Measurements from ENCODE around the gene AVEN. TPM values are rescaled to one million over a fixed set of nuclear protein-coding genes. Genes with fewer than 3 reads are reported as not detected.

The AVEN gene
- total RNA-seq, 6 experiments from 2014 or later: 8.2 to 10.2 (median 9.4) TPM

- Histone ChIP-seq H3K36me3 (no peaks in the 10 kb centered on the region), H3K9me3 (no peaks in the 10 kb centered on the region), H3K27me3 (no peaks in the 10 kb centered on the region), H3K4me1 (no peaks in the 10 kb centered on the region), H3K27ac (no peak within 1 kb of the TSS), H3K4me3 (no peak within 1 kb of the TSS)
- DNase-seq (no peak), ATAC-seq (no peak)
- 74% methylated on average over 6 of the region's 6 CpGs for WGBS (ENCODE audit: insufficient coverage, low coverage, low lambda C conversion rate, missing lambda C conversion rate)
- intact Hi-C loops (cut with DNase I): loop anchor here in 1 of 2 donors (10.0 kb wide), 1 partner anchor 223 kb away; no protein-coding TSS in a partner anchor
- TF ChIP-seq, protein P1, sequence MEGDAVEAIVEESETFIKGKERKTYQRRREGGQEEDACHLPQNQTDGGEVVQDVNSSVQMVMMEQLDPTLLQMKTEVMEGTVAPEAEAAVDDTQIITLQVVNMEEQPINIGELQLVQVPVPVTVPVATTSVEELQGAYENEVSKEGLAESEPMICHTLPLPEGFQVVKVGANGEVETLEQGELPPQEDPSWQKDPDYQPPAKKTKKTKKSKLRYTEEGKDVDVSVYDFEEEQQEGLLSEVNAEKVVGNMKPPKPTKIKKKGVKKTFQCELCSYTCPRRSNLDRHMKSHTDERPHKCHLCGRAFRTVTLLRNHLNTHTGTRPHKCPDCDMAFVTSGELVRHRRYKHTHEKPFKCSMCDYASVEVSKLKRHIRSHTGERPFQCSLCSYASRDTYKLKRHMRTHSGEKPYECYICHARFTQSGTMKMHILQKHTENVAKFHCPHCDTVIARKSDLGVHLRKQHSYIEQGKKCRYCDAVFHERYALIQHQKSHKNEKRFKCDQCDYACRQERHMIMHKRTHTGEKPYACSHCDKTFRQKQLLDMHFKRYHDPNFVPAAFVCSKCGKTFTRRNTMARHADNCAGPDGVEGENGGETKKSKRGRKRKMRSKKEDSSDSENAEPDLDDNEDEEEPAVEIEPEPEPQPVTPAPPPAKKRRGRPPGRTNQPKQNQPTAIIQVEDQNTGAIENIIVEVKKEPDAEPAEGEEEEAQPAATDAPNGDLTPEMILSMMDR (IDR thresholded peaks at IDR 0.05): no peak
- no peak for TF ChIP-seq POLR2A (IDR thresholded peaks at IDR 0.05)
Measured at GRCh38 chr15:33968224-33968623, 70.8 kb downstream of the AVEN start, which contains the start of gene CHRM5. Gene CHRM5 (plus strand): TSS chr15:33968497. CDS start chr15:34062718, 94,221 bp downstream.

DNA sequence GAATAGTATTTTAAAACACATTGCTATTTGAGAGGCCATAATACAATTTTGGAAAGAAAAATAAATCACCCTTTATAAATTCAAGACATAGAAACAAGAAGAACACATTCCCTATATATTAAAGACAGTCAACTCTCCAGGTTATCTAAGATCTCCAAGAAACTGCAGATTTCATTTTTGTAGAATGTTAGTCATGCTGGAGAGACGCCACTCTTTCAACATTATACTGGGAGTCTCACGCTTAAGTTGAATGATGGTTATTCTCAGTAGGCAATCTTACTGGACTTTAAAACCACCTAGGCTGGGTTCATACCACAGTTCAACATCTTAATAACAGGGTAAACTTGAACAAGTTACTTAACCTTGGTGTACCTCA is 74.4 kb downstream of the AVEN start:
- Histone ChIP-seq H3K27me3 (no peaks in the 10 kb centered on the region), H3K9me3 (no peaks in the 10 kb centered on the region), H3K36me3 (no peaks in the 10 kb centered on the region), H3K4me3 (no peak overlapping the region), H3K4me1 (no peaks in the 10 kb centered on the region), H3K27ac (no peak overlapping the region)
- intact Hi-C loops (cut with DNase I): loop anchor here in 1 of 2 donors (10.0 kb wide), 1 partner anchor 220 kb away; no protein-coding TSS in a partner anchor
- WGBS (ENCODE audit: insufficient coverage, low coverage, low lambda C conversion rate, missing lambda C conversion rate): 94% methylated on average over 2 of the region's 2 CpGs
- no peak for ATAC-seq
- TF ChIP-seq, protein P1 (IDR thresholded peaks at IDR 0.05): no peak
- TF ChIP-seq POLR2A (IDR thresholded peaks at IDR 0.05): no peak
- DNase-seq: no peak

GRCh38 chr15:33963831-33964664 is 75.0 kb downstream of the AVEN start:
- Histone ChIP-seq H3K27me3 (no peaks in the 10 kb centered on the region), H3K9me3 (no peaks in the 10 kb centered on the region), H3K4me3 (no peak overlapping the region), H3K27ac (no peak overlapping the region), H3K4me1 (no peaks in the 10 kb centered on the region), H3K36me3 (no peaks in the 10 kb centered on the region)
- peak; percentile 66 to 77 (median 70) for ATAC-seq
- TF ChIP-seq, protein P1 (IDR thresholded peaks at IDR 0.05): peak; percentile 56 to 63 (median 58)
- no peak for TF ChIP-seq POLR2A (IDR thresholded peaks at IDR 0.05)
- DNase-seq: no peak
- WGBS (ENCODE audit: insufficient coverage, low coverage, low lambda C conversion rate, missing lambda C conversion rate): 47% methylated on average over 8 of the region's 8 CpGs
- intact Hi-C loops (cut with DNase I): loop anchor here in 1 of 2 donors (10.0 kb wide), 1 partner anchor 219 kb away; no protein-coding TSS in a partner anchor

DNA sequence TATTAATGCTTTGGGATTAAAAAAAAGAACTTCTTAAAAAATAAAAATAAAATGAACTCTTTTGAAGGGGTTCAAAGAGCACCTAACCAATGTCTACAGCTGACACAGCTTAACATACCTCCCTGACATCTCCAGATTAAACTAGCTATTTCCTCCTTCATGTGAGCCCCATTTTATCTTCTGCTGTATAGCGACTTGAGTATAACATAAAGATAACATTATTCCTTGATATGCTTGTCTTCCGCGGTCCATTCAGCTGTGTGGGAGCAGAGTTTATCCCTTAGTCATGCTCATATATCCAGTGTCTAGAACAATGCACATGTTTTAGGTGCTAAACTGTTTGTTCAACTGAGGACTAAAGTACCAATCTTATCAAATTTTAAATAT is 78.5 kb downstream of the AVEN start:
- 91% methylated on average over 3 of the region's 3 CpGs for WGBS (ENCODE audit: insufficient coverage, low coverage, low lambda C conversion rate, missing lambda C conversion rate)
- Histone ChIP-seq H3K27ac (no peak overlapping the region), H3K4me3 (no peak overlapping the region), H3K4me1 (no peaks in the 10 kb centered on the region), H3K27me3 (no peaks in the 10 kb centered on the region), H3K9me3 (no peaks in the 10 kb centered on the region), H3K36me3 (no peaks in the 10 kb centered on the region)
- DNase-seq (no peak), ATAC-seq (no peak)
- intact Hi-C loops (cut with DNase I): loop anchor here in 1 of 2 donors (10.0 kb wide), 1 partner anchor 216 kb away; no protein-coding TSS in a partner anchor
- TF ChIP-seq, protein P1 (IDR thresholded peaks at IDR 0.05): no peak
- no peak for TF ChIP-seq POLR2A (IDR thresholded peaks at IDR 0.05)

Data from right lobe of liver (tissue), 6 donors.